PC-9 (cell line): Measurements from ENCODE around the gene ANKK1. TPM values are rescaled to one million over a fixed set of nuclear protein-coding genes. Genes with fewer than 3 reads are reported as not detected.

ENCODE experiments used
- BruUV-seq: library from RNA; stranded (reverse); fragments of 400-500 nt; replicated peaks from 2 replicates; lab custom pipeline; 2021; lab: Mats Ljungman, UMichigan
- CTCF ChIA-PET: fragments of 300-600 bp; sonication (Branson Sonifier 250); formaldehyde crosslinking; loops from one replicate; lab custom pipeline; 2022; ENCODE audit warnings: antibody characterized with exemption; lab: Charles Lee
- POLR2A ChIA-PET: fragments of 300-600 bp; sonication (Branson Sonifier 250); formaldehyde crosslinking; loops from one replicate; lab custom pipeline; 2022; ENCODE audit warnings: antibody characterized with exemption; ENCODE audit not compliant: unreplicated experiment; lab: Charles Lee
- DNase-seq, 2 experiments: peaks; one replicate each; pipeline versions ENCODE4 v3.0.0 to v3.0.0-alpha.2; 2015 to 2022; ENCODE audit warnings: mixed read lengths in 1 of 2
- H2AFZ ChIP-seq: fragments of 200-600 bp; sonication (generic); 2 replicates; pipeline ENCODE4 v1.8.1; 2017; ENCODE audit warnings: antibody characterized with exemption
- H3F3A ChIP-seq: fragments of 200-600 bp; sonication (generic); 2 replicates; pipeline ENCODE4 v1.8.1; 2017; ENCODE audit warnings: antibody characterized with exemption, mild to moderate bottlenecking, low read depth; ENCODE audit not compliant: insufficient read depth
- H3K27ac ChIP-seq: fragments of 200-600 bp; sonication (generic); 2 replicates; pipeline ENCODE4 v1.6.1; 2016; ENCODE audit warnings: mixed run types
- H3K27me3 ChIP-seq: fragments of 200-600 bp; sonication (generic); 2 replicates; pipeline ENCODE4 v1.6.1; 2016; ENCODE audit warnings: low read depth, mixed run types; ENCODE audit not compliant: insufficient read depth
- H3K36me3 ChIP-seq: fragments of 200-600 bp; sonication (generic); 2 replicates; pipeline ENCODE4 v1.6.1; 2016; ENCODE audit warnings: low read depth, mixed run types
- H3K4me1 ChIP-seq: fragments of 200-600 bp; sonication (generic); replicated peaks from 2 replicates; pipeline ENCODE4 v1.6.1; 2016; ENCODE audit warnings: mixed run types; ENCODE audit not compliant: insufficient read depth
- H3K4me2 ChIP-seq: fragments of 200-600 bp; sonication (generic); 2 replicates; pipeline ENCODE4 v1.6.1; 2017; ENCODE audit warnings: mixed run types
- H3K4me3 ChIP-seq: fragments of 200-600 bp; sonication (generic); 2 replicates; pipeline ENCODE4 v1.6.1; 2016; ENCODE audit warnings: mixed run types
- H3K79me2 ChIP-seq: fragments of 200-600 bp; sonication (generic); 2 replicates; pipeline ENCODE4 v1.6.1; 2017; ENCODE audit warnings: low read depth, mixed run types
- H3K9me2 ChIP-seq: fragments of 200-600 bp; sonication (generic); 2 replicates; pipeline ENCODE4 v1.8.1; 2017; ENCODE audit warnings: mild to moderate bottlenecking; ENCODE audit not compliant: insufficient read depth
- H3K9me3 ChIP-seq: fragments of 200-600 bp; sonication (generic); 2 replicates; pipeline ENCODE4 v1.8.1; 2016; ENCODE audit warnings: low read depth; ENCODE audit not compliant: insufficient read depth
- H4K20me1 ChIP-seq: fragments of 200-600 bp; sonication (generic); 2 replicates; pipeline ENCODE4 v1.8.1; 2017; ENCODE audit not compliant: insufficient read depth
- CTCF ChIP-seq: fragments of 200-600 bp; sonication (generic); conservative IDR thresholded peaks from 2 replicates; pipeline ENCODE4 v1.6.1; 2017; ENCODE audit warnings: mixed run types, antibody characterized with exemption, mild to moderate bottlenecking, moderate library complexity
- EZH2 ChIP-seq: fragments of 200-600 bp; sonication (generic); IDR thresholded peaks from 2 replicates; pipeline ENCODE4 v1.8.0; 2017; ENCODE audit warnings: antibody characterized with exemption, low read depth
- intact Hi-C: fragments of 100-400 bp; cut with micrococcal nuclease; formaldehyde crosslinking; loops from one replicate; pipeline ENCODE4 v1.10.0; 2022; ENCODE audit not compliant: unreplicated experiment
- total RNA-seq: library from RNA; stranded (reverse); gene quantifications from 2 replicates; pipeline ENCODE4 v1.2.3, GENCODE V29; 2021

The ANKK1 gene
- total RNA-seq, 1 experiment from 2014 or later = not detected

GRCh38 chr11:113426686-113427085 lies 39.1 kb downstream of the ANKK1 start:
- no peaks in the 10 kb centered on the region for H3F3A ChIP-seq
- no peak overlapping the region for H3K4me3 ChIP-seq
- H3K27me3 ChIP-seq = peaks cover 63% of the 10 kb centered on the region
- H3K36me3 ChIP-seq = no peaks in the 10 kb centered on the region
- intact Hi-C loops = no loop called here
- H3K9me3 ChIP-seq = no peaks in the 10 kb centered on the region
- no peak overlapping the region for H3K27ac ChIP-seq
- no peaks in the 10 kb centered on the region for H3K79me2 ChIP-seq
- H4K20me1 ChIP-seq = no peaks in the 10 kb centered on the region
- ChIA-PET POLR2A (no interaction called here), CTCF (no interaction called here)
- H2AFZ ChIP-seq = no peak overlapping the region
- no peaks in the 10 kb centered on the region for H3K4me1 ChIP-seq
- DNase-seq = no peak
- no TSS peak for BruUV-seq
- TF ChIP-seq CTCF = no peak
- no peak for TF ChIP-seq EZH2
- no peaks in the 10 kb centered on the region for H3K9me2 ChIP-seq
- no peak overlapping the region for H3K4me2 ChIP-seq

DNA sequence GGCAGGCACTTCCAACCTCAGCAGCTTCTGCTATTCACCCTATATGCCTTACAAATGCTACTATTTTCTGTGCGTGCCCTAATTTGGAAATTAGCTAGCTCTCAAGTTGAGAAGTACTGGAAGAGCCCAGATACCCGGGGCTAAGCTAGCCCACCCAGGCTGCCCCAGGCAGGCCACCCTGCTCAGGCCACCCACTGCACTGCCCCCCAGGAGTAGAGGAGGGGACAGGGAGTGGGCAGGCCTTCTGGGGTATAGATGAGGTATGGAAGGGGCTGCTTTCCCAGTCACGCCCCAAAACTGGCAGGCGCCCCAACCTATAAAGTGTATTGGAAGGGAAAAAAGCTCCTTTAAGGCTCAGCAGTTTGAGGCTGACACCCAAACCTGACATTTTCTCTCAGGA lies 44.2 kb downstream of the ANKK1 start:
- BruUV-seq = no TSS peak
- TF ChIP-seq CTCF (no peak), EZH2 (no peak)
- Histone ChIP-seq H2AFZ (no peak overlapping the region), H3K36me3 (no peaks in the 10 kb centered on the region), H3K27me3 (peaks cover 41% of the 10 kb centered on the region), H3K9me3 (no peaks in the 10 kb centered on the region), H3K4me3 (no peak overlapping the region), H3K9me2 (no peaks in the 10 kb centered on the region), H3K27ac (no peak overlapping the region), H4K20me1 (no peaks in the 10 kb centered on the region), H3F3A (no peaks in the 10 kb centered on the region), H3K79me2 (no peaks in the 10 kb centered on the region), H3K4me1 (no peaks in the 10 kb centered on the region), H3K4me2 (no peak overlapping the region)
- DNase-seq = no peak
- ChIA-PET CTCF (no interaction called here), POLR2A (interaction anchor here (0.7 kb wide), 1 partner anchor 20 kb away, joined by 11 read pairs; no protein-coding TSS in a partner anchor)
- intact Hi-C loops = no loop called here

DNA sequence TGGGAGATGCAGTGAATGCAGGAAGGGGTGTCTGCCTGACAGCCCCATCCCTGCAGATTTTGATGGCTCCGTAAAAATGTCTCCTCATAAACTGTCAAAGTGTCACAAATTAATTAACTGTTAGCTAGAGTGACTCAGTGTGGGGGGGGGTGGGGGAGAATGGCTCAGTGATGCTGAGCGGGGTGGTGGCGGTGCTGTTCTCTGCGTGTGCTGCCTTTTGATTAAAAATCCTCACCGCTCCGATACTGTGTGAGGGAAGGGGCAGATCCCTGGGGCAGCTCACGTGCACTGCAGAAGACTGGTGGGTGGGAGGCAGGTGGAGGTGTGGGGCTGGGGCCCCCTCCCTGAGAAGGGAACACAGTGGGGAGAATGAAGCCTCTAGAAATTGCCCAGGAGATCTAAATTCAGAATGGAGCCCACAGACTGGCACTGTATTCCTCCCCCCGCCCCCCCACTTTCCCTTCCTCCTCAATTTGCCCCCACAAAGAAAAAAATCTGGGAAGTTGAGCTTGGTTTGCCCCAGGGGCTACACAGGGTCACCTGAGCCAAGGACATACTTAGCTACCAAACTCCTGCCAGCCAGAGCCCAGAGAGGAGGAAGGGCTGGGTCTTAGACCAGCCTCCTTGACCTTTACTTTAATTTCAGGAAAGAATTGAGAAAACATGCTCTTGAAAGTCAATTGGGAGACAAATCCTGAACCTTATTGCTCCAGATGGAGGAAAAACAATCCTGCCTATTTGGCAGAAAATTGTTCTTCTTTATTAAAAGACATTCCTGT lies 47.8 kb downstream of the ANKK1 start:
- H2AFZ ChIP-seq = no peak overlapping the region
- no peaks in the 10 kb centered on the region for H3K36me3 ChIP-seq
- no peak overlapping the region for H3K4me2 ChIP-seq
- H4K20me1 ChIP-seq = no peaks in the 10 kb centered on the region
- no peaks in the 10 kb centered on the region for H3K79me2 ChIP-seq
- no peak for TF ChIP-seq EZH2
- no peak for TF ChIP-seq CTCF
- POLR2A ChIA-PET = no interaction called here
- H3K4me3 ChIP-seq = no peak overlapping the region
- no peaks in the 10 kb centered on the region for H3F3A ChIP-seq
- no peak for DNase-seq
- H3K27me3 ChIP-seq = peaks cover 40% of the 10 kb centered on the region
- no peak overlapping the region for H3K27ac ChIP-seq
- no peaks in the 10 kb centered on the region for H3K4me1 ChIP-seq
- intact Hi-C loops = no loop called here
- CTCF ChIA-PET = no interaction called here
- H3K9me2 ChIP-seq = no peaks in the 10 kb centered on the region
- BruUV-seq = no TSS peak
- H3K9me3 ChIP-seq = no peaks in the 10 kb centered on the region
